ENCODE measurements around the gene FYN.

The FYN gene

DNA sequence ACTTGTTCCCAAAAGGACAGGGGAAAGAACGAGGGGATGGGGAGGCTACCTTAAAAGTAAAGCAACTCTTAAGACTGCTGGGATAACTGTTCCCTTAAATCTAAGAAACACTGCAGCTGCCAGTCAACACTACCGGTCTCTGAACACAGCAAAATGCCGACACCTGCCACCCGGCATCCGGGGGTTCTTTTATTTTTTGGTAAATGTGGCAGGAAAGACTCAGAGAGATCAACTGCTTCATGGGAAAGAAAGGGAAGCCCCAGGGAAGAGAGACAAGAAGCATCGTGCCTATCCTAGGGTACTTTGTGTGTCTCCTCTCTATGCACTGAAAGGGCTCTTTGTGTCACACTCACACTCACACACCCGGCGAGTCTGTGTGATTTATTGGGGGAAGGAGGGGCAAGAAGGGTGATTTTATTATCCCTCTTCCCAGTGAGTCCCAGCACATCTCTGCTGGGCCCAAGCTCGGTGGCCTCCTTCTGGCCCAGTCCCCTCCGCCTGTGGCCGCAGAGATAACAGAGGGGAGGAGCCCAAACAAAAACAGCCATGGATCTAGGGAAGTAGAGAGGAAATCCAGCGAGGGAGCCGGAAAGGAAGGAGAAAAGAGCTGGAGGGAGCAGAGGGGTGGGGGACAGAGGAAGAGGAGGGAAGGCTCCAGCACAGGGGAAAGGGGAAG, 1.4 kb downstream of the FYN start:
- no peak for DNase-seq (ENCODE audit: low spot score)
- in situ Hi-C loops (cut with MboI; ENCODE audit: low pct_unique_long_range_greater_than_20kb, low sequenced_read_pairs, unreplicated experiment) = no loop called here
- TF ChIP-seq, protein P1, sequence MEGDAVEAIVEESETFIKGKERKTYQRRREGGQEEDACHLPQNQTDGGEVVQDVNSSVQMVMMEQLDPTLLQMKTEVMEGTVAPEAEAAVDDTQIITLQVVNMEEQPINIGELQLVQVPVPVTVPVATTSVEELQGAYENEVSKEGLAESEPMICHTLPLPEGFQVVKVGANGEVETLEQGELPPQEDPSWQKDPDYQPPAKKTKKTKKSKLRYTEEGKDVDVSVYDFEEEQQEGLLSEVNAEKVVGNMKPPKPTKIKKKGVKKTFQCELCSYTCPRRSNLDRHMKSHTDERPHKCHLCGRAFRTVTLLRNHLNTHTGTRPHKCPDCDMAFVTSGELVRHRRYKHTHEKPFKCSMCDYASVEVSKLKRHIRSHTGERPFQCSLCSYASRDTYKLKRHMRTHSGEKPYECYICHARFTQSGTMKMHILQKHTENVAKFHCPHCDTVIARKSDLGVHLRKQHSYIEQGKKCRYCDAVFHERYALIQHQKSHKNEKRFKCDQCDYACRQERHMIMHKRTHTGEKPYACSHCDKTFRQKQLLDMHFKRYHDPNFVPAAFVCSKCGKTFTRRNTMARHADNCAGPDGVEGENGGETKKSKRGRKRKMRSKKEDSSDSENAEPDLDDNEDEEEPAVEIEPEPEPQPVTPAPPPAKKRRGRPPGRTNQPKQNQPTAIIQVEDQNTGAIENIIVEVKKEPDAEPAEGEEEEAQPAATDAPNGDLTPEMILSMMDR (IDR thresholded peaks at IDR 0.05; ENCODE audit: extremely low read depth, insufficient read depth, missing control alignments) = no peak

DNA sequence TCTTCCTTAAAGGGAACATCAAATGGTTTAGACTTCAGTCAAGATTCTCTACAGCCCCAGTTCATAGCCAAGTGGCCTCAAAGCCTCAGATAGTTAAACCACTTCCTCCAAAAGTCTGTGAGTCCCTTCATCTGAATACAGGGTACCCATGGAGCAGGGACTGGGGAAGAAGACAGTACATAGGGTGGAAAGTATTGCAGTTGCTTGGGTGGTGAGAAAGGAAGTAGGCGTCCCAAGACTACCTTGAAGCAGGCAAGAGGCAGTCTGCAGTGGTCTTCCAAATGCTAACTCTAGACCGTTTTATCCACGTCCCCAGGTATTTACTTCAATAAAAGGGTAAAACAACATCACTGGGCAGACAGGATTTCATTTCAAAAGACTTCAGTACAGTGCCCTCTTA, 2.0 kb downstream of the FYN start:
- DNase-seq (ENCODE audit: low spot score) = peak; percentile 27
- in situ Hi-C loops (cut with MboI; ENCODE audit: low pct_unique_long_range_greater_than_20kb, low sequenced_read_pairs, unreplicated experiment) = no loop called here
- TF ChIP-seq, protein P1 (IDR thresholded peaks at IDR 0.05; ENCODE audit: extremely low read depth, insufficient read depth, missing control alignments) = no peak

DNA sequence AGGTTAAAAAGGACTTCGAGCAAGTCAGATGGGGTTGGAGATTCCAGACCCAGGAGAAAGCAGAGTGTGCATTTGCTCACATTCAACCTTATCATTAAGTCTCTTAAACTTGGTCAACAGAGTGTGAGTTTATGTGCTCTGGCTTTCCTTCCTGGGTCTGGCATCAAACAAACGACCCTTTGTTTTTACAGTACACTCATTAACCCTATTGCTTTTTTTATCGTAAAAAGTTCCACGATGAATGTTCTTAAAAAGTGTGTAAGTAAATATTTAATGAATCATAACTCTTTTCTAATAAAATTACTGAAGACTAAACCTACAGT, 2.5 kb downstream of the FYN start:
- DNase-seq (ENCODE audit: low spot score) = no peak
- in situ Hi-C loops (cut with MboI; ENCODE audit: low pct_unique_long_range_greater_than_20kb, low sequenced_read_pairs, unreplicated experiment) = no loop called here
- TF ChIP-seq, protein P1 (IDR thresholded peaks at IDR 0.05; ENCODE audit: extremely low read depth, insufficient read depth, missing control alignments) = no peak

DNA sequence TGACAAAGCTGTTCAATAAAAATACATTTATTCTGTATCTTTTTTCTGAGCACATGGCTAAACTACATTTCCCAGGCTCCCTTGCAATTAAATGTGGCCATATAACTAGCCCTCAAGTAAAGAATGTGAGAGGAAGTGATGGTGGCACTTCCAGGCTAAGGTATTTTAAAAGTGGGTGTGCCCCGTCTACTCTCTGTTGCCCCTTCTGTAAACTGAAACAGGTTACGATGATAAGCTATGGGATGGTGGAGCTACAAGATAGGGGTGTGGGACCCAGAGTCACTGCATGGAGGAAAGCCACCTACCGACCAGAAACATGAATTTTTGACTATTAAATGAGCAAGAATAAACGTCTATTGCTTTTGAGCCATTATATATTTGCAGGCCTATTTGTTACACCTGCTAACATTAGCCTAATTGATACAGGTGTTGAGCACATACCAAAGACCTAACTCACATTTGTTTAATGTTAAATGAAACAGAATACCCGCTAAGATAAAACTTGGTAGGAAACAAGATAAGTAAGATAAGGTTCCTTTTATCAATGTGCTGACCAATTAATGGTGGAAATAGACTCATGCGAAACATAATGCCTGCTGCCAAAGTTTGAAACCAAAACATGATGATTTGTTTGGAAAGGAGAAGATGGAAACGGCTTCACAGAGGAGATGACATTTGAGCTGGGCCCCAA, 3.1 kb downstream of the FYN start:
- in situ Hi-C loops (cut with MboI; ENCODE audit: low pct_unique_long_range_greater_than_20kb, low sequenced_read_pairs, unreplicated experiment) = no loop called here
- no peak for DNase-seq (ENCODE audit: low spot score)
- TF ChIP-seq, protein P1 (IDR thresholded peaks at IDR 0.05; ENCODE audit: extremely low read depth, insufficient read depth, missing control alignments) = no peak

DNA sequence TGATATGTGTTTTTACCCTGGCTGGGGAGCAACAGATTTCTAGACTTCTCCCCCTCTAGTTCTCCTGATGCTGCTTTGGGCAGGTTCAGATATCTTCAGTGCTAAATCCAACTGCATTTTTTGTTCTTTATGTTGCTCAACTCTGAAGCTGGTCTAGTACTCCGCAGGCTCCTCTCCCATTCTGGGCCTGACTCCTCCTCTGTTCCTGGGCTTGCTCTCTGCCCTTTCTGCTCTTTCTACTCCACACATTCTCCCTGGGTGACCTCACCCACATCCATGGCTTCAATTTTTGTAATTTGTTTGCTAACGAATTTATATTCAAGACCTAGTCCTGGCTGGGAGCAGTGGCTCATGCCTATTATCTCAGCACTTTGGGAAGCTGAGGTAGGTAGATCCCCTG, 6.4 kb downstream of the FYN start:
- in situ Hi-C loops (cut with MboI; ENCODE audit: low pct_unique_long_range_greater_than_20kb, low sequenced_read_pairs, unreplicated experiment) = no loop called here

DNA sequence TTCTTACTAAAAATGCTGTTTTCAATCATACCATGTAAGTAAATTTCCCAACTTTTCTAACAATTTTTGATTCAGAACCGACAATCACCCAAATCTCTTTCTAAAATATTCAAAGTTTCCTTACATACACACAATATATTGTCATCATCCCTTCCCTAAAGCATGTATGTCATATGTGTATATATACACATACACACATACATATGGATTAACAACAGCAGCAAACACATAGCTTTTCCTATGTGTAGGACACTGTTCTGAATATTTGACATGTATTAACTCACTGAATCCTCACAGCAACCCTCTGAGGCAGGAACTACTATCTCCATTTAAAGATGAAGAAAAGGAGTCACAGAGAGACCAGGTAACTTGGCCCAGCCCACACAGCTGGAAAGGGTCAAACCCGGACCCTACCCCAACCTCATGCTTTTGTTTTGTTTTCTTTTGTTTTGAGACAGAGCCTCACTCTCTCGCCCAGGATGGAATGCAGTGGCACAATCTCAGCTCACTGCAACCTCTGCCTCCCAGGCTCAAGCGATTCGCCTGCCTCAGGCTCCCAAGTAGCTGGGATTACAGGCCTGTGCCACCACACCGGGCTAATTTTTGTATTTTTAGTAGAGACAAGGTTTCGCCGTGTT, 7.2 kb downstream of the FYN start:
- TF ChIP-seq, protein P1 (IDR thresholded peaks at IDR 0.05; ENCODE audit: extremely low read depth, insufficient read depth, missing control alignments) = no peak
- DNase-seq (ENCODE audit: low spot score) = no peak
- in situ Hi-C loops (cut with MboI; ENCODE audit: low pct_unique_long_range_greater_than_20kb, low sequenced_read_pairs, unreplicated experiment) = no loop called here

More for the DNA sequence above, 6.4 kb downstream of the FYN start:
- DNase-seq (ENCODE audit: low spot score) = no peak
- TF ChIP-seq, protein P1 (IDR thresholded peaks at IDR 0.05; ENCODE audit: extremely low read depth, insufficient read depth, missing control alignments) = no peak
